ENCODE measurements around the gene NLRP6.

The NLRP6 gene

DNA sequence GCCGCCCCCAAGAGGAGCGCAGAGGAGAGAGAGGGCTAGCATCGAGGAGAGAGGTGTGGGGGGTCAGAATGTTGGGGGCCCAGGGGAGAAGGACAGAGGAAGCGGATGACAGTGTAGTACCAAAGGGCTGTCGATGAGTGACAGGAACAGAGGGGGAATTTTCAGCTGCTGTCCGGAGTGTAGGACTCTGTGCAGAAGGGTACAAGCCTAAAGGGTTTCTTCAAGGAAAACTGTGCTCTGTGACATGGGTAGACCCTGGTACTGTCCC is 5.3 kb upstream of the NLRP6 start:
- ATAC-seq, result no peak
- no peak for TF ChIP-seq GLIS3 (CRISPR knock-in tag; IDR thresholded peaks at IDR 0.05)

DNA sequence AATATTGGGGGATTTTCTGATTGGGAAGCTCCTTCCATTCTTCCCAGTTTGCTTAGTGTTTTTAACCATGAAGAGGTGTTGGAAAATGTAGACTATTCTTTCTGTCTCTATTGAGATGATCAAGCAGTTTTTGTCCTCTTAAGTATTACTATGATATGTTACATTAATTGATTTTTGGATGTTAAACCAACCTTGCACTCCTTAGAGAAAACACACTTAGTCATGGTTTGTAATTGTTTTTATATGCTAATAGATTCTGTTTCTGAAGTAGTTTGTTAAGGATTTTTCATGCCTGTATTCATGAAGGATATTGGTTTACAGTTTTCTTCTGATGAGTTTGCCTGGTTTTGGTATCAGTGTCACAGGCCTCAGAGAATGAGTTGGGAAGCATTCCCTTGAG is 2.0 kb upstream of the NLRP6 start:
- TF ChIP-seq, protein P1, sequence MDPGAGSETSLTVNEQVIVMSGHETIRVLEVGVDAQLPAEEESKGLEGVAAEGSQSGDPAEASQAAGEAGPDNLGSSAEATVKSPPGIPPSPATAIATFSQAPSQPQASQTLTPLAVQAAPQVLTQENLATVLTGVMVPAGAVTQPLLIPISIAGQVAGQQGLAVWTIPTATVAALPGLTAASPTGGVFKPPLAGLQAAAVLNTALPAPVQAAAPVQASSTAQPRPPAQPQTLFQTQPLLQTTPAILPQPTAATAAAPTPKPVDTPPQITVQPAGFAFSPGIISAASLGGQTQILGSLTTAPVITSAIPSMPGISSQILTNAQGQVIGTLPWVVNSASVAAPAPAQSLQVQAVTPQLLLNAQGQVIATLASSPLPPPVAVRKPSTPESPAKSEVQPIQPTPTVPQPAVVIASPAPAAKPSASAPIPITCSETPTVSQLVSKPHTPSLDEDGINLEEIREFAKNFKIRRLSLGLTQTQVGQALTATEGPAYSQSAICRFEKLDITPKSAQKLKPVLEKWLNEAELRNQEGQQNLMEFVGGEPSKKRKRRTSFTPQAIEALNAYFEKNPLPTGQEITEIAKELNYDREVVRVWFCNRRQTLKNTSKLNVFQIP (CRISPR knock-in tag; IDR thresholded peaks at IDR 0.05; ENCODE audit: borderline replicate concordance, low read depth), result no peak
- no peak for TF ChIP-seq ZC3H10 (CRISPR knock-in tag; IDR thresholded peaks at IDR 0.05)
- TF ChIP-seq OSR1 (CRISPR knock-in tag; IDR thresholded peaks at IDR 0.05), result no peak
- no peak for TF ChIP-seq TCF4 (CRISPR knock-in tag; IDR thresholded peaks at IDR 0.05; ENCODE audit: borderline replicate concordance)
- no peak for TF ChIP-seq ARNTL (CRISPR knock-in tag; IDR thresholded peaks at IDR 0.05; ENCODE audit: borderline replicate concordance, low read depth)
- TF ChIP-seq, protein P2, sequence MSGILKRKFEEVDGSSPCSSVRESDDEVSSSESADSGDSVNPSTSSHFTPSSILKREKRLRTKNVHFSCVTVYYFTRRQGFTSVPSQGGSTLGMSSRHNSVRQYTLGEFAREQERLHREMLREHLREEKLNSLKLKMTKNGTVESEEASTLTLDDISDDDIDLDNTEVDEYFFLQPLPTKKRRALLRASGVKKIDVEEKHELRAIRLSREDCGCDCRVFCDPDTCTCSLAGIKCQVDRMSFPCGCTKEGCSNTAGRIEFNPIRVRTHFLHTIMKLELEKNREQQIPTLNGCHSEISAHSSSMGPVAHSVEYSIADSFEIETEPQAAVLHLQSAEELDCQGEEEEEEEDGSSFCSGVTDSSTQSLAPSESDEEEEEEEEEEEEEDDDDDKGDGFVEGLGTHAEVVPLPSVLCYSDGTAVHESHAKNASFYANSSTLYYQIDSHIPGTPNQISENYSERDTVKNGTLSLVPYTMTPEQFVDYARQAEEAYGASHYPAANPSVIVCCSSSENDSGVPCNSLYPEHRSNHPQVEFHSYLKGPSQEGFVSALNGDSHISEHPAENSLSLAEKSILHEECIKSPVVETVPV (CRISPR knock-in tag; IDR thresholded peaks at IDR 0.05), result no peak
- no peak for TF ChIP-seq SNAI2 (CRISPR knock-in tag; IDR thresholded peaks at IDR 0.05)
- no peak for ATAC-seq

DNA sequence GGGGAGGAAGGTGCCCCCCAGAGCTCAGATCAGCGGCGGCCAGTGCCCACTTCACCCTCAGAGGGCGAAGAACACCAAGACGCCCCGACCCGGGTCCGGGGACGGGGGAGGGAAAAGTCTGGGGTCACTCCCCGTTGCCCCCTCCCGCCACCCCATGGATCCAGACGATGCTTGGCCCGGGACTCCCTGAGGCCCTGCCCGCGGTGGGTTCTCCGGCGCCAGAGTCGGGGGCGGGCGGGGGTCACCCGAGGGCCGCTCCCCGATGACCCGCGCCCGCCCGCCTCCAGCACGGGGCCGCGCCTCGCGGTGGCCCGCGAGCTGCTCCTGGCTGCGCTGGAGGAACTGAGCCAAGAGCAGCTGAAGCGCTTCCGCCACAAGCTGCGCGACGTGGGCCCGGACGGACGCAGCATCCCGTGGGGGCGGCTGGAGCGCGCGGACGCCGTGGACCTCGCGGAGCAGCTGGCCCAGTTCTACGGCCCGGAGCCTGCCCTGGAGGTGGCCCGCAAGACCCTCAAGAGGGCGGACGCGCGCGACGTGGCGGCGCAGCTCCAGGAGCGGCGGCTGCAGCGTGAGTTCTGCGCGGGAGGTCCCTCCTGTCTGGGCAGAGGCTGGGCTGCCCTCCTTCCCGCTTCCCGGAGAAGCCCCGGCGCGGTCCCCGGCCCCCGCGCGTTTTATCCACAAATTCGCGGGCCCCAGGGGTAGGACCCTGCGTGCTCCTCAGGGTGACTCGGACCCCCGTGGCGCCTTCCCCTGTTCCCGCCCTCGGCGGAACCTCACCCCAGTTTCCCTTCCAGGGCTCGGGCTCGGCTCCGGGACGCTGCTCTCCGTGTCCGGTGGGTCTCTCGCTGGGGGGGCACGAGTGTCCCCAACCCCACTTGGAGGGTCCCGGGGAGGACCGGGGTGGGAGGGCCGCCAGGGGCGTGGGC is 1.1 kb downstream of the NLRP6 start:
- no peak for ATAC-seq

DNA sequence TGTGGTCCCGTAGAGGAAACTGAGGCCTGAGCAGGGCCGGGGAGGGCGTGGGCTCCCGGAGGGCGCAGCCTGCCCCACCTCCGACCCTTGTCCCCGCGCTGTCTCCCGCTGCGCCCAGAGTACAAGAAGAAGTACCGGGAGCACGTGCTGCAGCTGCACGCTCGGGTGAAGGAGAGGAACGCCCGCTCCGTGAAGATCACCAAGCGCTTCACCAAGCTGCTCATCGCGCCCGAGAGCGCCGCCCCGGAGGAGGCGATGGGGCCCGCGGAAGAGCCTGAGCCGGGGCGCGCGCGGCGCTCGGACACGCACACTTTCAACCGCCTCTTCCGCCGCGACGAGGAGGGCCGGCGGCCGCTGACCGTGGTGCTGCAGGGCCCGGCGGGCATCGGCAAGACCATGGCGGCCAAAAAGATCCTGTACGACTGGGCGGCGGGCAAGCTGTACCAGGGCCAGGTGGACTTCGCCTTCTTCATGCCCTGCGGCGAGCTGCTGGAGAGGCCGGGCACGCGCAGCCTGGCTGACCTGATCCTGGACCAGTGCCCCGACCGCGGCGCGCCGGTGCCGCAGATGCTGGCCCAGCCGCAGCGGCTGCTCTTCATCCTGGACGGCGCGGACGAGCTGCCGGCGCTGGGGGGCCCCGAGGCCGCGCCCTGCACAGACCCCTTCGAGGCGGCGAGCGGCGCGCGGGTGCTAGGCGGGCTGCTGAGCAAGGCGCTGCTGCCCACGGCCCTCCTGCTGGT is 1.9 kb downstream of the NLRP6 start:
- peak; percentile 43 for ATAC-seq
- TF ChIP-seq TOX (CRISPR knock-in tag; IDR thresholded peaks at IDR 0.05; ENCODE audit: borderline replicate concordance) (no peak), SNAI2 (CRISPR knock-in tag; IDR thresholded peaks at IDR 0.05) (no peak)
- TF ChIP-seq, protein P3, sequence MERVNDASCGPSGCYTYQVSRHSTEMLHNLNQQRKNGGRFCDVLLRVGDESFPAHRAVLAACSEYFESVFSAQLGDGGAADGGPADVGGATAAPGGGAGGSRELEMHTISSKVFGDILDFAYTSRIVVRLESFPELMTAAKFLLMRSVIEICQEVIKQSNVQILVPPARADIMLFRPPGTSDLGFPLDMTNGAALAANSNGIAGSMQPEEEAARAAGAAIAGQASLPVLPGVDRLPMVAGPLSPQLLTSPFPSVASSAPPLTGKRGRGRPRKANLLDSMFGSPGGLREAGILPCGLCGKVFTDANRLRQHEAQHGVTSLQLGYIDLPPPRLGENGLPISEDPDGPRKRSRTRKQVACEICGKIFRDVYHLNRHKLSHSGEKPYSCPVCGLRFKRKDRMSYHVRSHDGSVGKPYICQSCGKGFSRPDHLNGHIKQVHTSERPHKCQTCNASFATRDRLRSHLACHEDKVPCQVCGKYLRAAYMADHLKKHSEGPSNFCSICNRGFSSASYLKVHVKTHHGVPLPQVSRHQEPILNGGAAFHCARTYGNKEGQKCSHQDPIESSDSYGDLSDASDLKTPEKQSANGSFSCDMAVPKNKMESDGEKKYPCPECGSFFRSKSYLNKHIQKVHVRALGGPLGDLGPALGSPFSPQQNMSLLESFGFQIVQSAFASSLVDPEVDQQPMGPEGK (CRISPR knock-in tag; IDR thresholded peaks at IDR 0.05; ENCODE audit: borderline replicate concordance), result no peak
- TF ChIP-seq, protein P1 (CRISPR knock-in tag; IDR thresholded peaks at IDR 0.05; ENCODE audit: borderline replicate concordance, low read depth), result no peak

More for the DNA sequence above, 1.1 kb downstream of the NLRP6 start:
- no peak for TF ChIP-seq CSDC2 (CRISPR knock-in tag; IDR thresholded peaks at IDR 0.05)

DNA sequence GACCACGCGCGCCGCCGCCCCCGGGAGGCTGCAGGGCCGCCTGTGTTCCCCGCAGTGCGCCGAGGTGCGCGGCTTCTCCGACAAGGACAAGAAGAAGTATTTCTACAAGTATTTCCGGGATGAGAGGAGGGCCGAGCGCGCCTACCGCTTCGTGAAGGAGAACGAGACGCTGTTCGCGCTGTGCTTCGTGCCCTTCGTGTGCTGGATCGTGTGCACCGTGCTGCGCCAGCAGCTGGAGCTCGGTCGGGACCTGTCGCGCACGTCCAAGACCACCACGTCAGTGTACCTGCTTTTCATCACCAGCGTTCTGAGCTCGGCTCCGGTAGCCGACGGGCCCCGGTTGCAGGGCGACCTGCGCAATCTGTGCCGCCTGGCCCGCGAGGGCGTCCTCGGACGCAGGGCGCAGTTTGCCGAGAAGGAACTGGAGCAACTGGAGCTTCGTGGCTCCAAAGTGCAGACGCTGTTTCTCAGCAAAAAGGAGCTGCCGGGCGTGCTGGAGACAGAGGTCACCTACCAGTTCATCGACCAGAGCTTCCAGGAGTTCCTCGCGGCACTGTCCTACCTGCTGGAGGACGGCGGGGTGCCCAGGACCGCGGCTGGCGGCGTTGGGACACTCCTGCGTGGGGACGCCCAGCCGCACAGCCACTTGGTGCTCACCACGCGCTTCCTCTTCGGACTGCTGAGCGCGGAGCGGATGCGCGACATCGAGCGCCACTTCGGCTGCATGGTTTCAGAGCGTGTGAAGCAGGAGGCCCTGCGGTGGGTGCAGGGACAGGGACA is 2.7 kb downstream of the NLRP6 start:
- no peak for ATAC-seq

More for the DNA sequence above, 2.7 kb downstream of the NLRP6 start:
- TF ChIP-seq ZNF70 (CRISPR knock-in tag; IDR thresholded peaks at IDR 0.05) (no peak), TOX (CRISPR knock-in tag; IDR thresholded peaks at IDR 0.05; ENCODE audit: borderline replicate concordance) (no peak), ISL1 (CRISPR knock-in tag; IDR thresholded peaks at IDR 0.05) (no peak), TCF4 (CRISPR knock-in tag; IDR thresholded peaks at IDR 0.05; ENCODE audit: borderline replicate concordance) (no peak), ARNTL (CRISPR knock-in tag; IDR thresholded peaks at IDR 0.05; ENCODE audit: borderline replicate concordance, low read depth) (no peak), SNAI2 (CRISPR knock-in tag; IDR thresholded peaks at IDR 0.05) (no peak), CSDC2 (CRISPR knock-in tag; IDR thresholded peaks at IDR 0.05) (no peak), GLIS3 (CRISPR knock-in tag; IDR thresholded peaks at IDR 0.05) (no peak)
- TF ChIP-seq, protein P4, sequence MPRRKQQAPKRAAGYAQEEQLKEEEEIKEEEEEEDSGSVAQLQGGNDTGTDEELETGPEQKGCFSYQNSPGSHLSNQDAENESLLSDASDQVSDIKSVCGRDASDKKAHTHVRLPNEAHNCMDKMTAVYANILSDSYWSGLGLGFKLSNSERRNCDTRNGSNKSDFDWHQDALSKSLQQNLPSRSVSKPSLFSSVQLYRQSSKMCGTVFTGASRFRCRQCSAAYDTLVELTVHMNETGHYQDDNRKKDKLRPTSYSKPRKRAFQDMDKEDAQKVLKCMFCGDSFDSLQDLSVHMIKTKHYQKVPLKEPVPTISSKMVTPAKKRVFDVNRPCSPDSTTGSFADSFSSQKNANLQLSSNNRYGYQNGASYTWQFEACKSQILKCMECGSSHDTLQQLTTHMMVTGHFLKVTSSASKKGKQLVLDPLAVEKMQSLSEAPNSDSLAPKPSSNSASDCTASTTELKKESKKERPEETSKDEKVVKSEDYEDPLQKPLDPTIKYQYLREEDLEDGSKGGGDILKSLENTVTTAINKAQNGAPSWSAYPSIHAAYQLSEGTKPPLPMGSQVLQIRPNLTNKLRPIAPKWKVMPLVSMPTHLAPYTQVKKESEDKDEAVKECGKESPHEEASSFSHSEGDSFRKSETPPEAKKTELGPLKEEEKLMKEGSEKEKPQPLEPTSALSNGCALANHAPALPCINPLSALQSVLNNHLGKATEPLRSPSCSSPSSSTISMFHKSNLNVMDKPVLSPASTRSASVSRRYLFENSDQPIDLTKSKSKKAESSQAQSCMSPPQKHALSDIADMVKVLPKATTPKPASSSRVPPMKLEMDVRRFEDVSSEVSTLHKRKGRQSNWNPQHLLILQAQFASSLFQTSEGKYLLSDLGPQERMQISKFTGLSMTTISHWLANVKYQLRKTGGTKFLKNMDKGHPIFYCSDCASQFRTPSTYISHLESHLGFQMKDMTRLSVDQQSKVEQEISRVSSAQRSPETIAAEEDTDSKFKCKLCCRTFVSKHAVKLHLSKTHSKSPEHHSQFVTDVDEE (CRISPR knock-in tag; IDR thresholded peaks at IDR 0.05), result no peak
- TF ChIP-seq, protein P5, sequence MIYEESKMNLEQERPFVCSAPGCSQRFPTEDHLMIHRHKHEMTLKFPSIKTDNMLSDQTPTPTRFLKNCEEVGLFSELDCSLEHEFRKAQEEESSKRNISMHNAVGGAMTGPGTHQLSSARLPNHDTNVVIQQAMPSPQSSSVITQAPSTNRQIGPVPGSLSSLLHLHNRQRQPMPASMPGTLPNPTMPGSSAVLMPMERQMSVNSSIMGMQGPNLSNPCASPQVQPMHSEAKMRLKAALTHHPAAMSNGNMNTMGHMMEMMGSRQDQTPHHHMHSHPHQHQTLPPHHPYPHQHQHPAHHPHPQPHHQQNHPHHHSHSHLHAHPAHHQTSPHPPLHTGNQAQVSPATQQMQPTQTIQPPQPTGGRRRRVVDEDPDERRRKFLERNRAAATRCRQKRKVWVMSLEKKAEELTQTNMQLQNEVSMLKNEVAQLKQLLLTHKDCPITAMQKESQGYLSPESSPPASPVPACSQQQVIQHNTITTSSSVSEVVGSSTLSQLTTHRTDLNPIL (CRISPR knock-in tag; IDR thresholded peaks at IDR 0.05; ENCODE audit: low read depth), result no peak

Measured in SK-N-SH treated with all-trans-retinoic acid at 6 μM for 48 hours (cell line).